ENCODE measurements around the gene PLA2G6.

- TF ChIP-seq EZH2 (IDR thresholded peaks at IDR 0.05) (no peak), EZH2phosphoT487 (IDR thresholded peaks at IDR 0.05; ENCODE audit: borderline replicate concordance) (no peak), POLR2A (IDR thresholded peaks at IDR 0.05; ENCODE audit: borderline replicate concordance, extremely low read depth, insufficient read depth, insufficient read length) (no peak), CEBPB (IDR thresholded peaks at IDR 0.05; ENCODE audit: low read depth) (no peak), MAX (IDR thresholded peaks at IDR 0.05) (no peak), TCF7L2 (IDR thresholded peaks at IDR 0.05; ENCODE audit: borderline replicate concordance, extremely low read depth, insufficient read depth, insufficient read length) (no peak), CTCF (IDR thresholded peaks at IDR 0.05 in 2 of 3, conservative IDR thresholded peaks at IDR 0.05 in 1 of 3; ENCODE audit: borderline replicate concordance in 1 of 3, insufficient read depth in 1 of 3, low read depth in 2 of 3, low read length in 2 of 3) (no peak), ZNF274 (IDR thresholded peaks at IDR 0.05; ENCODE audit: low read depth, low read length) (no peak), POLR2AphosphoS5 (IDR thresholded peaks at IDR 0.05; ENCODE audit: low read depth, low read length) (no peak), YY1 (IDR thresholded peaks at IDR 0.05; ENCODE audit: extremely low read depth, insufficient replicate concordance, low read depth, low read length) (no peak)
Measured at GRCh38 chr22:38136607-38137006, 45.0 kb downstream of the PLA2G6 start.
